ENCODE data around the gene FTL.

- TF ChIP-seq CTCF (IDR thresholded peaks at IDR 0.05; ENCODE audit: low read depth, low read length), result no peak
- no peak for TF ChIP-seq EZH2phosphoT487 (IDR thresholded peaks at IDR 0.05; ENCODE audit: low read depth)
Observed at GRCh38 chr19:48965040-48965805, at the start of gene FTL.
